Cortex of kidney (tissue), 1 donor: ENCODE measurements around the gene MRPL42.
"Not testable (repeated sequence)": the region's sequence is repeated elsewhere in the genome, so short reads cannot be mapped to it uniquely, and the experiment has no call there.

Experiments
- DNase-seq: peaks from one replicate; lab custom pipeline; 2025; lab: John Stamatoyannopoulos, UW

MRPL42 gene

GRCh38 chr12:93467351-93468007 lies at the start of gene MRPL42:
Gene MRPL42 (plus strand): TSS chr12:93467514. CDS start chr12:93469286, 1,772 bp downstream.
- no peak for DNase-seq

- no peak for DNase-seq
Measured at GRCh38 chr12:93417967-93418480, 49.3 kb upstream of the MRPL42 start.

GRCh38 chr12:93419388-93420034 lies 47.8 kb upstream of the MRPL42 start:
- DNase-seq = no peak

GRCh38 chr12:93422050-93422449 lies 45.3 kb upstream of the MRPL42 start:
- no peak for DNase-seq

- no peak for DNase-seq
Measured at GRCh38 chr12:93425736-93426411, 41.4 kb upstream of the MRPL42 start.

GRCh38 chr12:93426412-93426805 lies 40.9 kb upstream of the MRPL42 start:
- DNase-seq = no peak

GRCh38 chr12:93427779-93428564 lies 39.3 kb upstream of the MRPL42 start:
- no peak for DNase-seq

- DNase-seq = no peak
Measured at GRCh38 chr12:93429448-93429847, 37.9 kb upstream of the MRPL42 start.

- DNase-seq = no peak
Measured at GRCh38 chr12:93429852-93430251, 37.5 kb upstream of the MRPL42 start.

GRCh38 chr12:93430280-93430679 lies 37.0 kb upstream of the MRPL42 start:
- no peak for DNase-seq

GRCh38 chr12:93432031-93432430 lies 35.3 kb upstream of the MRPL42 start:
- DNase-seq = not testable (repeated sequence)

GRCh38 chr12:93434256-93434865 lies 33.0 kb upstream of the MRPL42 start:
- DNase-seq = no peak

- no peak for DNase-seq
Measured at GRCh38 chr12:93438266-93439050, 28.9 kb upstream of the MRPL42 start.

GRCh38 chr12:93440043-93440835 lies 27.1 kb upstream of the MRPL42 start:
- no peak for DNase-seq

GRCh38 chr12:93441081-93441616 lies 26.2 kb upstream of the MRPL42 start:
- DNase-seq = no peak

- DNase-seq = peak; percentile 97
Measured at GRCh38 chr12:93441617-93442410, 25.5 kb upstream of the MRPL42 start, which contains the start of gene UBE2N. Gene UBE2N (minus strand): TSS chr12:93441947. CDS start chr12:93441884, 63 bp downstream.

GRCh38 chr12:93442411-93443340 lies 24.6 kb upstream of the MRPL42 start:
- DNase-seq = no peak

- DNase-seq = no peak
Measured at GRCh38 chr12:93443576-93443975, 23.7 kb upstream of the MRPL42 start.
